Activated CD4-positive, alpha-beta memory T cell treated with anti-CD3 and anti-CD28 coated beads, Interleukin-2, amount 10 ng/mL, durations not matched to agents 7 days and 5 days (primary cell): ENCODE results near the gene GPR68. TPM values are rescaled to one million over a fixed set of nuclear protein-coding genes. Genes with fewer than 3 reads are reported as not detected.
"Not testable (repeated sequence)": the region's sequence is repeated elsewhere in the genome, so short reads cannot be mapped to it uniquely, and the experiment has no call there.

ENCODE experiments used
- CTCF ChIA-PET: fragments of 350-600 bp; sonication (Branson Sonifier 250); formaldehyde crosslinking; loops from one replicate; lab custom pipeline; 2021; ENCODE audit warnings: antibody characterized with exemption, inconsistent platforms; lab: Charles Lee
- POLR2A ChIA-PET: fragments of 350-600 bp; sonication (Branson Sonifier 250); formaldehyde crosslinking; loops from one replicate; lab custom pipeline; 2021; ENCODE audit warnings: antibody characterized with exemption; lab: Charles Lee
- DNase-seq: peaks from one replicate; pipeline ENCODE4 v3.0.0-alpha.2; 2020
- H3K27ac Mint-ChIP-seq: one replicate; pipeline ENCODE4 v1.8.0; 2021; ENCODE audit warnings: mild to moderate bottlenecking, mixed read lengths
- H3K27me3 Mint-ChIP-seq: one replicate; pipeline ENCODE4 v1.8.0; 2021; ENCODE audit warnings: mixed read lengths
- H3K36me3 Mint-ChIP-seq: one replicate; pipeline ENCODE4 v1.8.0; 2021; ENCODE audit warnings: low read depth, mixed read lengths
- H3K4me1 Mint-ChIP-seq: one replicate; pipeline ENCODE4 v1.8.0; 2021; ENCODE audit warnings: mixed read lengths
- H3K4me3 Mint-ChIP-seq: one replicate; pipeline ENCODE4 v1.8.0; 2021; ENCODE audit warnings: mild to moderate bottlenecking, mixed read lengths
- H3K9me3 Mint-ChIP-seq: one replicate; pipeline ENCODE4 v1.8.0; 2021; ENCODE audit warnings: mixed read lengths
- total RNA-seq, 2 experiments: library from RNA; stranded (reverse); gene quantifications; one replicate each; pipeline ENCODE4 v1.2.3, GENCODE V29; 2021

The GPR68 gene
- total RNA-seq, 2 experiments from 2014 or later = 36.9 to 39.8 TPM

GRCh38 chr14:91271639-91272038, 27.1 kb upstream of the GPR68 start:
- H3K27me3 Mint-ChIP-seq = no peaks in the 10 kb centered on the region
- POLR2A ChIA-PET = no interaction called here

DNA sequence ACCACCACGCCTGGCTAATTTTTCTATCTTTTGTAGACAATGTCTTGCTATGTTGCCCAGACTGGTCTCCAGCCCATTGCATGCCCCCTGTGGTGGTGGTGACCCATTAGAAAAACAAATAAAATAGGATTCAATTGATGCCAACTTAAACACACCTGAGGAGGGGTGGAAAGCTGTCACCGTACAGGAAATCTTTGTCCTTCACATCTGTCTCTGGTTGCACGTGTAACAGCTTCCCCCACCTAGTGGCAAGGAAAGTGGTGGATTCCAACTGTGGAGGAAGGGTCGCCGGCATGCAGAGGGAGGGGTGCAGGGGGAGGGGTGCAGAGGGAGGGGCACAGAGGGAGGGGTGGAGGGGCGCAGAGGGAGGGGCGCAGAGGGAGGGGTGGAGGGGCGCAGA, 26.1 kb upstream of the GPR68 start:
- Mint-ChIP-seq H3K4me3 (no peak overlapping the region), H3K27ac (no peak overlapping the region), H3K36me3 (peaks cover 53% of the 10 kb centered on the region), H3K4me1 (peaks cover 15% of the 10 kb centered on the region), H3K9me3 (no peaks in the 10 kb centered on the region), H3K27me3 (no peaks in the 10 kb centered on the region)
- no peak for DNase-seq
- POLR2A ChIA-PET = interaction anchor here (1.4 to 2.7 kb wide), 3 partner anchors 10 to 25 kb away, joined by 3 to 8 read pairs (median 8); partner anchors contain the start of gene GPR68
- CTCF ChIA-PET = no interaction called here

More at GRCh38 chr14:91271639-91272038, 27.1 kb upstream of the GPR68 start:
- H3K36me3 Mint-ChIP-seq = peaks cover 60% of the 10 kb centered on the region
- DNase-seq = no peak
- peaks cover 11% of the 10 kb centered on the region for H3K4me1 Mint-ChIP-seq
- CTCF ChIA-PET = interaction anchor here (0.9 kb wide), 1 partner anchor 9 kb away, joined by 3 read pairs; no protein-coding TSS in a partner anchor
- H3K4me3 Mint-ChIP-seq = no peak overlapping the region
- no peaks in the 10 kb centered on the region for H3K9me3 Mint-ChIP-seq
- no peak overlapping the region for H3K27ac Mint-ChIP-seq

- H3K36me3 Mint-ChIP-seq = peaks cover 52% of the 10 kb centered on the region
These were observed 25.7 kb upstream of the GPR68 start for GRCh38 chr14:91270188-91270587.

DNA sequence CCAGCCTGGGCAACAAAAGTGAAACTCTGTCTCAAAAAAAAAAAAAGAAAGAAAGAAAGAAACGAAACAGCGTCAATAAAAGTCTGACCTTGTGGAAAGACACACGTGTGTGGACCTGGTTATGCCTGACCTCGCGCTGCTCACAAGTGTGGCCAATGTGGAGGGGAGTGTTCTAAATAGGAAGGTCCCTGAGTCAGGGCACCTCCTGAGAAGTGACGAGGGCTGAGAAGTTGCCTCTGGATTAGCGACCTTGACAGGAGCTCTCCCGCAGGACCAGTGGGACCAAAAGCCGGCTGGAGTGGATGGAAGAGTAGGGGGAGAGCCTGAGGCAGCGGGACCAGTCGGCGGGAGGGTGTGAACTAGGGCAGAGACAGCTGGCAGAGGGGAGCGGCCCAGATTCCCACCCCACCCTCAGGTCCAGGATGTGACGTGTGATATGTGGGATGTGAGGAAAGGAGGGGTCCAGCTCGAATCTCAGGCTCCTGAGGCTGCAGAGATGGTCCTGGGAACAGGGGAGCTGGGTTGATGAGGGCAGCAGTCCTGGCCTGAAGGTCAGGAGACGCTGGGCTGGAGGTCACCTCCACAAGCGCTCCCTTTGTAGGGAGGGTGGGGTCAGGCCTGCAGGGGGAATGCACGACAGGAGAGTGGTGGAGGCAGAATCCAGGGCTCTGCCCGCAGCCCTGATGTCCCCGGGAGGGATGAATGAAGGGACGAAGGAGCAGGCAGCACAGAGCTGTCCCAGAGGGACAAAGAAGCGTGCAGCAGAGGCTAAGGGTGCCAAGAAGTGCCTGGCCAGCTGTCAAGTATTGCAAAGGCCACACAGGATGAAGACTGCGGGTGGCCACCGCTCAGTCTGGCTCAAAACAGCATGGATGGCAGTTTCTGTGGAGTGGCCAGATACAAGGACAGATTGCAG, 24.8 kb upstream of the GPR68 start:
- Mint-ChIP-seq H3K36me3 (peaks cover 43% of the 10 kb centered on the region), H3K4me1 (peaks cover 21% of the 10 kb centered on the region), H3K27me3 (no peaks in the 10 kb centered on the region), H3K27ac (peak overlapping the region; percentile 61), H3K9me3 (no peaks in the 10 kb centered on the region), H3K4me3 (no peak overlapping the region)
- CTCF ChIA-PET = interaction anchor here (1.2 kb wide), 1 partner anchor 92 kb away, joined by 3 read pairs; no protein-coding TSS in a partner anchor
- POLR2A ChIA-PET = interaction anchor here (0.6 to 3.7 kb wide), 6 partner anchors 11 to 62 kb away, joined by 3 to 18 read pairs (median 6); partner anchors contain the start of gene GPR68
- no peak for DNase-seq

More at GRCh38 chr14:91270188-91270587, 25.7 kb upstream of the GPR68 start:
- Mint-ChIP-seq H3K4me1 (peaks cover 18% of the 10 kb centered on the region), H3K9me3 (no peaks in the 10 kb centered on the region), H3K27me3 (no peaks in the 10 kb centered on the region), H3K27ac (no peak overlapping the region), H3K4me3 (no peak overlapping the region)
- no peak for DNase-seq
- ChIA-PET POLR2A (interaction anchor here (0.6 to 2.7 kb wide), 5 partner anchors 10 to 63 kb away, joined by 3 to 8 read pairs (median 3); partner anchors contain the start of gene GPR68), CTCF (no interaction called here)

GRCh38 chr14:91267965-91268437, 23.5 kb upstream of the GPR68 start:
- ChIA-PET CTCF (interaction anchor here (1.2 kb wide), 1 partner anchor 95 kb away, joined by 4 read pairs; no protein-coding TSS in a partner anchor), POLR2A (interaction anchor here (2.7 to 3.7 kb wide), 2 partner anchors 10 to 25 kb away, joined by 8 to 18 read pairs; no protein-coding TSS in a partner anchor)
- H3K27me3 Mint-ChIP-seq = no peaks in the 10 kb centered on the region
- no peak for DNase-seq
- peaks cover 34% of the 10 kb centered on the region for H3K4me1 Mint-ChIP-seq
- no peaks in the 10 kb centered on the region for H3K9me3 Mint-ChIP-seq
- no peak overlapping the region for H3K4me3 Mint-ChIP-seq
- no peak overlapping the region for H3K27ac Mint-ChIP-seq
- peaks cover 38% of the 10 kb centered on the region for H3K36me3 Mint-ChIP-seq

DNA sequence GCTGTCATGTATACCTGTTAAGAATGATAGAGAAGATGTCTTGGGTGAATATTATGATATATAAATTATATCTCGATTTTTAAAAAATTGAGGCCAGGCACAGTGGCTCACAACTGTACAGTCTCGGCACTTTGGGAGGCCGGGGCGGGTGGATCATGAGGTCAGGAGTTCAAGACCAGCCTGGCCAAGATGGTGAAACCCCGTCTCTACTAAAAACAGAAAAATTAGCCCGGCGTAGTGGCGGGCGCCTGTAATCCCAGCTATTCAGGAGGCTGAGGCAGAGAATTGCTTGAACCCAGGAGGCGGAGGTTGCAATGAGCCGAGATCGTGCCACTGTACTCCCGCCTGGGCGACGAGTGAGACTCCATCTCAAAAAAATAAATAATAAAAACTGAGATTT, 21.8 kb upstream of the GPR68 start:
- Mint-ChIP-seq H3K36me3 (peaks cover 30% of the 10 kb centered on the region), H3K4me1 (peaks cover 48% of the 10 kb centered on the region)
- ChIA-PET CTCF (interaction anchor here (1.1 to 1.4 kb wide), 2 partner anchors 10 to 89 kb away, joined by 3 to 5 read pairs; no protein-coding TSS in a partner anchor), POLR2A (interaction anchor here (0.8 to 3.7 kb wide), 2 partner anchors 23 to 39 kb away, joined by 5 to 18 read pairs; no protein-coding TSS in a partner anchor)
- not testable (repeated sequence) for DNase-seq, H3K27me3 Mint-ChIP-seq, H3K4me3 Mint-ChIP-seq, H3K27ac Mint-ChIP-seq, H3K9me3 Mint-ChIP-seq

DNA sequence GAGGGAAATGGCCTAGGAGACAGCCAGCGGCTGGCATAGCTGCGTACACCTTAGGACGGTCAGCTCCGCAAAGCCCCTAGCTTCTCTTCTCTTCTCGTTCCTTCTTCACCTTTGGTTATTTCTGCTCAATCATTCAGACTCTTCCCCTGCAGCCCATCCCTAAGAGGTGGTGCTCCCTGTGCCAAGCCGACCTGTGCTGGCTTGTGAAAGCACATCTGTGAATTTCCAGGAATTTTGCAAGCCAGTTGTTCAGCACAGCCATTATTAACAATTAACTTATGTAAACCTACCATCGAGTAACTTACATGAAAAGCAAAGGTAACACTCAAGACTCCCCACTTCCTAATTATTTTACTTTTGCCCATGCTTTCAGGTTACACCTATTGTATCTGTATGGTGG, 20.9 kb upstream of the GPR68 start:
- H3K4me3 Mint-ChIP-seq = peak overlapping the region; percentile 40
- no peak overlapping the region for H3K27ac Mint-ChIP-seq
- H3K4me1 Mint-ChIP-seq = peaks cover 54% of the 10 kb centered on the region
- CTCF ChIA-PET = interaction anchor here (1.0 to 5.2 kb wide), 3 partner anchors 20 to 89 kb away, joined by 3 to 39 read pairs (median 6); partner anchors contain the start of gene GPR68
- POLR2A ChIA-PET = interaction anchor here (1.4 to 17.4 kb wide), 5 partner anchors 10 to 71 kb away, joined by 4 to 559 read pairs (median 6); partner anchors contain the start of gene GPR68
- no peaks in the 10 kb centered on the region for H3K27me3 Mint-ChIP-seq
- no peaks in the 10 kb centered on the region for H3K9me3 Mint-ChIP-seq
- peaks cover 27% of the 10 kb centered on the region for H3K36me3 Mint-ChIP-seq
- no peak for DNase-seq

GRCh38 chr14:91264151-91265150, 19.9 kb upstream of the GPR68 start:
- CTCF ChIA-PET = interaction anchor here (0.6 to 5.2 kb wide), 6 partner anchors 15 to 92 kb away, joined by 3 to 39 read pairs (median 4); partner anchors contain the start of gene GPR68
- peaks cover 19% of the 10 kb centered on the region for H3K36me3 Mint-ChIP-seq
- H3K27me3 Mint-ChIP-seq = no peaks in the 10 kb centered on the region
- H3K9me3 Mint-ChIP-seq = no peaks in the 10 kb centered on the region
- peaks cover 63% of the 10 kb centered on the region for H3K4me1 Mint-ChIP-seq
- DNase-seq = peak; percentile 50
- POLR2A ChIA-PET = interaction anchor here (0.6 to 17.4 kb wide), 13 partner anchors 9 to 768 kb away, joined by 3 to 559 read pairs (median 4); partner anchors contain the start of gene GPR68
- no peak overlapping the region for H3K27ac Mint-ChIP-seq
- peak overlapping the region; percentile 68 for H3K4me3 Mint-ChIP-seq

GRCh38 chr14:91263329-91263728, 18.8 kb upstream of the GPR68 start:
- no peaks in the 10 kb centered on the region for H3K27me3 Mint-ChIP-seq
- DNase-seq = no peak
- peaks cover 66% of the 10 kb centered on the region for H3K4me1 Mint-ChIP-seq
- H3K36me3 Mint-ChIP-seq = peaks cover 11% of the 10 kb centered on the region
- H3K4me3 Mint-ChIP-seq = peak overlapping the region; percentile 68
- ChIA-PET CTCF (interaction anchor here (0.7 to 5.2 kb wide), 3 partner anchors 18 to 87 kb away, joined by 3 to 39 read pairs (median 4); partner anchors contain the start of gene GPR68), POLR2A (interaction anchor here (1.2 to 17.4 kb wide), 5 partner anchors 17 to 86 kb away, joined by 3 to 559 read pairs (median 7); partner anchors contain the start of gene GPR68)
- no peaks in the 10 kb centered on the region for H3K9me3 Mint-ChIP-seq
- peak overlapping the region; percentile 34 for H3K27ac Mint-ChIP-seq

GRCh38 chr14:91261986-91262549, 17.6 kb upstream of the GPR68 start:
- CTCF ChIA-PET = interaction anchor here (0.9 to 5.2 kb wide), 4 partner anchors 10 to 86 kb away, joined by 3 to 39 read pairs (median 8); no protein-coding TSS in a partner anchor
- peaks cover 72% of the 10 kb centered on the region for H3K4me1 Mint-ChIP-seq
- H3K27ac Mint-ChIP-seq = no peak overlapping the region
- no peaks in the 10 kb centered on the region for H3K9me3 Mint-ChIP-seq
- no peak for DNase-seq
- POLR2A ChIA-PET = interaction anchor here (0.6 to 17.4 kb wide), 4 partner anchors 17 to 37 kb away, joined by 3 to 559 read pairs (median 18); partner anchors contain the start of gene GPR68
- H3K36me3 Mint-ChIP-seq = no peaks in the 10 kb centered on the region
- H3K27me3 Mint-ChIP-seq = no peaks in the 10 kb centered on the region
- H3K4me3 Mint-ChIP-seq = no peak overlapping the region

GRCh38 chr14:91261115-91261514, 16.6 kb upstream of the GPR68 start:
- Mint-ChIP-seq H3K36me3 (no peaks in the 10 kb centered on the region), H3K27me3 (no peaks in the 10 kb centered on the region), H3K27ac (peak overlapping the region; percentile 59), H3K4me1 (peaks cover 80% of the 10 kb centered on the region), H3K9me3 (no peaks in the 10 kb centered on the region), H3K4me3 (no peak overlapping the region)
- ChIA-PET CTCF (interaction anchor here (0.7 to 5.2 kb wide), 5 partner anchors 12 to 370 kb away, joined by 3 to 39 read pairs (median 4); partner anchors contain the start of gene GPR68), POLR2A (interaction anchor here (0.9 to 17.4 kb wide), 4 partner anchors 14 to 67 kb away, joined by 3 to 559 read pairs (median 18); partner anchors contain the start of gene GPR68)
- peak; percentile 77 for DNase-seq
